GM18858 (cell line): ENCODE data around the gene GTF3A.
A peak's percentile ranks its signal among the peaks of the same experiment; 100 is the strongest.

Source experiments
- ATAC-seq: cut with Tn5 transposase; IDR thresholded peaks from one replicate; pipeline ENCODE4 v1.9.1; 2021; ENCODE audit not compliant: unreplicated experiment

The GTF3A gene

DNA sequence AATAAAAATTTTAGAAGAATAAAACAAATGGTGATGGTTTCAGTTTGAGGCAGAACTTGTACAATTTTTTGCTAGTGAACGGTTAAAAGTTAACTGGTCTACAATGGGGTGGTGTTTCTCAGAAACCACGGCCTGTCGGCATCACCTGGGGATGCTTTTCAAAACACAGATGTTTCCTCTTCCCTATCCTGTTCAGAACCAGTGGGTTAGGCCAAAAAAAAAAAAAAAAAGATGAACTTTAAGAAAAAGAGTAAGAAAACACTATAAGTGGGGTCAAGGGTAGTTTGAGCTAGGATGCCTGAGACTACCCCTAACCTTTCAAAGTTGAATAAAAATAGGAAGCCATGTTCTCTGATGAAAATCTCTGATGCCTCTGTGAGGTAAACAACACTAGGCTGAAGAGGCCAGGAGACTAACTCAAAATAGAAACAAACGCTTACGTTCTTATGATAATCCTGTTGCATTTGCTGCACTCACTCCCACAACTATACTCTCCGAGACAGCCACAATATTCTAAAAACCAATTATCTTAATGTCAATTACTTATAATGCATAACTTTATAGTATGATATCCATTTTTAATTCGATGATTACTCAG, 22.7 kb downstream of the GTF3A start:
- ATAC-seq, result no peak

DNA sequence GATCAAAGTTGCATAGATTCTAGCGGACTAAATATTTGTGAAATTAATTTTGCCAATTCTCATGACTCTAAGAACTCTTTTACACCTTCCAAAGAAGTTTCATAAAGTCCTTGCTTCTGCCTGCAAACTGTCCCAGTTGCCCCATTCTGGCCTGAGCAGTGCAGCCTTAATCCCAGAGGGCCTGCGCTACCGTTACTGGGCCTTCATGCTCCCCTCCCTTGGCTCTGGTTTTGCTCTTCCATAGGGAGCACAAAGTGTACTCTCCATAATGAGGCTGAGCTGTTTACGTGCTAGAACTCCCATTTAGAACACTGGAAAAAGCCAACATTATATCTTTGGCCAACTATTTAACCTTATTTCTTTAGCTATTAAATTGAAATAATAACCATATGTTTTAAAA, 23.9 kb downstream of the GTF3A start:
- ATAC-seq, result no peak

DNA sequence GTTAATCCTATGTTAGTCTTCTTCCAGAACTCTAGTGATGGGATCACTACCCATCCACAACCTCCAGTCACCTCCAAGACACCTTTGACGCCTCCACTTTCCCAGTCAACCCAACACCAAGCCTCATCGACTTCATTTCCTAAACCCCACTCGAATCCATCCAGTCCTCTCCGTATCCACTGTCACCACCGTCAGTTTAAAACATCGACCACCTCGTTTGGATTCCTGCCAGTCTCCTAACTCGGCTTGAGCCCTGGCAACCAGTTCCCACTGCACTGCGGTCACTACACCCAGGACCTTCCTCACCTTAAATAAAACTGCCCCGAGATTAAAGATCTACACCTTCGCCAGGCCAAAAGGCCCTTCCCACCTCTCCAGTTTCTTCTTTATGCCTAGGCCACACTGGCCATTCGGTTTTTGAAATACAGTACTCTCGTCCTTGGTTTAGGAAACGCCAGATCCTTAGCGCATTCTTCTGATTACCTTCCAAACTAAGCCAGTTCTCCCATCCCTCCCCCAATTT, 24.7 kb downstream of the GTF3A start:
- no peak for ATAC-seq

DNA sequence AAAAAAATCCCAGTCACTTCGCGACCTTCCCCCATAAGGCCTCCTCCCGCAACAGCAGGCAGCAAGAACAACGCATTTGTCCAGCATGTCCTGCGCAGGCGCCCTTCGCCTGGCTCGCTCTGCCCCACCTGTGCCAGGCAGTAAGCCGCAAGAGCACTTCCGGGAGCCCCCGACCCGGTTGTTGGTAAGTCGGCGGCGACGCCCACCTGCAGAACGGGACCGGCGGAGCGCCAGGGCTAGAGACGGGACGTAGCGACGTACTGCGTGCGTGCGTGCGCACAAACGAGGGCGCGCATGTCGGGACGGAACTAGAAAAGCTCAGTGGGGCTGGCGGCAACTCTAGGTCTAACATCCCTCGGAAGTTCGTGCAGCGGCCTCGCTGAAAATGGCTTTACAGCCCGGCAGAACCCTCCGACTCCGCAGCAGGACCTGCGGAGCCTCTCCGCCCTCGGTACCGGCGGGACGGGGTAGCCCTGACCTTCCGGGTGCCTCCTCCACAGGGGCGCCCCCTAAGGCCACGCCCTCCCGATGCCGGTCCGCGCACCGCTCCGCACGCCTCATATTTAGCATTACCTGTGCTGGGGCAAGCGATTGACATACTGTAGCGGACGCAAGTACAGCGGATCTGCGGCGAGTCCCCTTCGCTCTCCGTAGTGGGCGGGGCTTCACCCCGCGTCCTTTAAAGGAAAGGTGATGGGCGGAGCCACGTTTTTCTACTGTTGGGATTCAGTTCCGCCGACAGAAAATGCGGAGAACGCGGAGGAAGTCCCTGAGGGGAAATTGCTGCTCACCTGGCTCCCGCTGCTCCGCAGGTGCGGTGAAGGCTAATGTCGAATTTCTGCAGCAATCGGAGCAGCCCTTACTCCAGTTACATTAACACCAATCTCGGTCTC, 25.8 kb downstream of the GTF3A start, which contains the start of gene MTIF3:
TSS of gene MTIF3 (minus strand) at position 629 of the 893 bp plus-strand sequence. CDS start 10,116 bp downstream, outside the sequence.
- ATAC-seq, result peak; percentile 72

DNA sequence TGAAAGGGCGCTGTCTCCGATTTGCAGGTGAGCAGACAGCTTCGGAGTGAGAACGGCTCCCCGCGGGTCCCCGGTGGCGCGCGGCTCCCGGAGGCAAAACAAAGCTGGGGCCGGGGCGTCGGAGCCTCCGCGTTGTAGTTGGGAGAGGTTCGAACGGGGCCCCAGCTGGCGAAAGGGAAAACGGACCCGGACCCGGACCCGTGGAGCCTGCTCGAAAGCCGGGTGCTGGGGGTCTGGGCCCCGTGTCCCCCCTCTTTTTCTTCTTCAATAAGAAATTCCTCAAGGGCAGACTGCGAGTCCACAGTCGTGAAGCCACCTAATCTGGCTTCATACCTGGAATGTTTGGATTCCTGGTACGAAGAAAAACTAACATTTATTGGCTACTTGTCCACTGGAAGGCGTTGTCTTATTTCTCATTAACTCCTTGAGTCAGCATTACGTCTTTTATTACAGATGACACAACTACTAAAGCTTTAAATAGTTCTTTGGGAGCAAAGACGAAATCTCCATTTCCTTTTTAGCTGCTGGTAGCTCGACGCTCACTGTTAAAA, 26.6 kb downstream of the GTF3A start:
- no peak for ATAC-seq

DNA sequence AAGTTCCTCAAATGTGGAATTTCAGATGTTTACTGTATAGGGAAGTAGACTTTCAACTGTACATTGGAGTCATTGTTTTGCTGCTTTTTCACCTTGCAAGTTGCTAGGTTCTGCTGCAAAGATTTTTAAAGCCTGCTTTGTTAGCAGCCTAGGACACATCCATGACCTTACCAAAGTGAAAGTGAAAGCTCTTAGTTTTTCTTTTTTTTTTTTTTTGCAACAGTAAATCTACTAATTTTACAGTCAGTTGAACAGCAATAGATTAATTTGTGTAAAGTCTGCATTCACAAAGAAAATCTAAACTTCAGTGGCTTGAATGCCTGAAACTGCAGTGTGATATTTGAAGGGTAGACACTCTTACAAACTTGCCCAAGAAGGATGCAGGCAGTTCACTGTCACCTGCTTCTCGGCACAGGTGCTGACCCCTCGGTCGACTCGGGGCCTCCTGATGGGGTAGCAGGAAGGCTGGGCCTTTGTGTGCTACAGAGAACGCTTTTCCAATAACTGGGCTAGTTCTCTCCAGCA, 31.0 kb downstream of the GTF3A start:
- ATAC-seq, result no peak

DNA sequence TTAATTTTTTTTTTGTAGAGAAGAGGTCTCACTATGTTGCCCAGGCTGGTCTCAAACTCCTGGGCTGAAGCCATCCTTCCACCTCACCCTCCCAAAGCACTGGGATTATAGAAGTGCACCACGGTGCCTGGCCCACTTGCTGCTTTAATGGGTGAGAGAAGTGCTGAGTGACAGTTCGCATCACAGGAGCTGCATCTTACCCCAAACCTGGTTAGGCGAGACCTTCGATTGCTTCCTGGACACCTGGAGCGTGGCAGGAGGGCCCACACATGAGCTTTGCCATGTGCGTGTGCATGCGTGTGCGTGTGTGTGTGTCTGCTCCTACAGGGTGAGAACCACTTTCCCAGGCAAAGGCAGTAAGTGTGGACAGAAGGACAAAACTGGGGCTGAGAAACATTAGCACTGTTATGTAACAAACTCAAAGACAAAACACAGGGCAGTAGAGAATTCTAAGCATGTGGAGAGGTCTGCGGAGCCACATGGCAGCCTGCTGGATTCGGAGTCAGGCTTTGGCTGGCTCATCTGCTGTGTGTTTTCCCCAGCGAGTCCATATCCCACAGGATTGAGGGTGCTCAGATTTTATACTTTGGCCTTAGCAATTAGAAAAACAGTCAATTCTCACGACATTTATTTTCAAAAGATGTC, 37.6 kb downstream of the GTF3A start:
- no peak for ATAC-seq

DNA sequence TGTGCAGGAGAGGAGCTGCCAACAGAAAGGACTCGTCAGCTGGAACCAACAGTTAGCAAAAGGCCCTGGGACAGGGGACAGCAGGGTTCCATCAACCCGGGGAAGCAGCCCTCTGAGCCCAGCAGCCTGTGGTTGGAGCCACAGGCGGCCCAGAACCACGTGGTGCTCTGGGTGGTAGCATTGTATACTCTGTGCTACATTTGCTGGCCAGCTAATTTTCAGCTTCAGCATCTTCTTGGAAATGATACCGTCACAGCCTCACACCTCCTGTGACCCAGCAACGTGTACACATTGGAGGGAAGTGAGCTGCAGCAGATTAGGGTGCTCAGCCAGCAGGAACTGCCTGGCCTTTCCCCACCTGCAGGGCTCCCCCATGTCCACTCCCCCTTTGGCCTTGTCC, 39.1 kb downstream of the GTF3A start:
- ATAC-seq, result no peak

DNA sequence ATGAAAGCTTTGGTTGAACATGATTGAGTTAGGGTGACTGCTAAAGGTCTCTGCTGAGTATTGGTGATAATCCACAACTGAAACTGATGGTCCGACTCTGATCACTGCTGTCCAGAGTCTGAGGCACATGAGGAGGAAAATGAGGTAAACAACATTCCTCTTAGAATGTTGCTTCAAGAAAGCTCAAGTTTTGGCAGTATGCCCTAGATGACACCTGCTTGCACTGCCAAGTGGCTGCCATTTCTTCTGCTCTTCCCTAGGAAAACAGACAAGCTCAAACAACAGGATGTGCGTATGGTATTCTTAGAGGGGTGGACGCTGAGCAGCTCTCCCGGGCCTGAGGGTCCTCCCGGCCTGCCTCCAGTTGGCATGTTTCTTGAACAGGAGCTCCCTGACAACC, 41.2 kb downstream of the GTF3A start:
- ATAC-seq, result no peak

DNA sequence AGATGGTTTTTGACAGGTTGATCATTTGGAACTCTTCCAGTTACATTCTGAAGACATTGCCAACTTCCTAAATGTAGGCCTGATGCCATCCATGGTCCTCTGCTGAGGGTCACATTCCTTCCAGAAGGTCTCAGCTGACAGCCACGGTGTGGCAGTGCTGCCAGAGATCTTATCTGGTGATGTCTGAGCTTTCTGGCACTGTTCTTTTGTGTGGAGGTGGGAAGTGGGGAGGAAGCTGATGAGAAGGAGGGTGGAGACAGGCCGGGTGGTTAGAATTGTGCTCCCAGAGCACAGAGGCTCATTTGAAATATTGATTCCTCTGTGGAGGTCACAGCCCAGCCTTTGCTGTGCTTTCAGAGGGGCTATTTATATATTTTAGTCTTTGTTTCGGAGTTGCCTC, 42.1 kb downstream of the GTF3A start:
- ATAC-seq, result no peak

DNA sequence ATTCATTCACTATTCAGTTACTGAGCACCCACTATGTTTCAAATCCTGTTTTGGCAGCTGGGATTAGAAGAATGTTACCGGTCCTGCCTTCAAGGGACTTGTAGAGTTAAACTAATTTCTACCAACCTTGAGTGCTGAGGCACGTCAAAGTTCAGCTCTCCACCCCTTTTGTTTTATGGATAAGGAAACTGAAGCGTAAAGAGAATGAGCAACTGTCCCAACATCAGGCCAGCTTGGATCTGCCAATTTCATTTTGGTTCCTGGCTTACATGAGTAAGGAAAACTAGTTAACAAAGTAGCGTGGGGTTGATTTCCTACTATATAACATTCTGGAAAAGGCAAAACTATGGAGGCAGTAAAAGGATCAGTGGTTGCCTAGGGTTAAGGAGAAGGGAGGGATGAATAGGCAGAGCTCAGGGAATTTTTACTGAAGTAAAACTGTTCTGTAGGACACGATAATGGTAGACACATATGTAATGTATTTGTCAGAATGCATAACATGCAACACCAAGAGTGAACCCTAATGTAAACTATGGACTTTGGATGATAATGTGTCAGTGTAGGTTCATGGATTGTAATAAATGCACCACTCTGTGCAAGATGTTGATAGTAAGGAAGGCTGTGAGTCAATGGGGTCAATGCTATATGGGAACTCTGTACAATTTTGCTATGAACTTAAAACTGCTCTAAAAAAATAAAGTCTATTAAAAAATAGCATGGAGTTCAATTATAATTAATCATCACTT, 45.8 kb downstream of the GTF3A start:
- ATAC-seq, result no peak

DNA sequence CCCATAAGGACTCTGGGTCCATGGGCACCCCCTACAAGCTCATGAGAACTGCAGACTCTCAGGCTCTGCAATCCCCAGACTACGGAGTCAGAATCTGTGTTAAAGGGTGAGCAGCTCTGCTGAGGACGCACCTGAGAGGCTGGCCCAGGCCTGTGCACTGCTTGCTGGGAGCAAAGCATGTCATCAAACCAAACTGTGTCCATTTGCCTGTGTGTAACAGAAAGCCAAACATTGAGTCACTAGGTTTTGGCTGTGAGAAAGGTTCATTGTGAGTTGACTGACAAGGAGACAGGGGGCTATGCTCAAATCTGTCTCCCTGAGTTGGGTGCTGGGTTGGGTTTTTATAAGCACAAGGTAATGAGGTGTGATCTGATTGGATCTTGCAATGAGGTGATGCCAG, 48.0 kb downstream of the GTF3A start:
- no peak for ATAC-seq

DNA sequence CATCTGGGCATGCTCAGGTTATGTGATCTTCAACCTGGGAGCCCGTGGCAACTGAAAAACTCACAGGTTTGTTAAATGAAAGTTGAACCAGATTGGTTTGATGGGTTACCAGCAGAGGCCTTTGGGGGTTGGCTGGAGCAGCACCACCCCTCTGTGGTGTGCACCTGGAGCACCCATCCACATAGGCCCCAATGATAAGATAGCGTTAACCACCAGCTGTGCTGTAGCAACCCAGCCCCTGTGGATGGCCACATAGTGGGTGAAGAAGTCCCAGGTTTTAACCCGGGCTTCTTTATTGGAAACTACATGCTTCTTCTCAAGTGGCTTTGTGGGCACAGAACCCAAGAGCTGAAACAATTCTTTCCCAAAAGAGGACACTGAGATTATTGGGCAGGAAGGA, 48.5 kb downstream of the GTF3A start:
- ATAC-seq, result no peak

DNA sequence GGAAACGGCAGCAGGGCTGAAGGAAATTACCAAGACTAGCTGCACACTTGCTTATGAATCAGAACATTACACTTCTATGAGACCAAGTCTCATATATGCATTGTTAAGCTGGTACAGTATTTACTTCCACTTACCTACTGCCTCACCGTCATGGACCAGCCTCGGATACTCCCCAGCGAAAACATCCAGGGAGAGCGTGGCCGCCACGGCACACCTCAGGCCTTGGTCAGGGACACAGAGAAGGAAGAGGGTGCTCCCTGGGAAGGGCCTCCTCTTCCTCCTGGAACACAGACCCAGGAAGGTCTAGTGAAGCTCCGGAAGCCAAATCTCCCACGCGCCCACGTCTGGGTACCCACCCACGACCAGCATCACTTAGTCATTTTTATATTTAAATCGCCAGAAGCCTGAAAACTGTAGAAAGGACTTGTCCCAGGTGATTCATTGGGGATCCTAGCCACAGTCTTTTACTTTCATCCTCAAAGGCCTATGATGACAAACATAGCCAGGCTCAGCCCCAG, 50.4 kb downstream of the GTF3A start:
- no peak for ATAC-seq

DNA sequence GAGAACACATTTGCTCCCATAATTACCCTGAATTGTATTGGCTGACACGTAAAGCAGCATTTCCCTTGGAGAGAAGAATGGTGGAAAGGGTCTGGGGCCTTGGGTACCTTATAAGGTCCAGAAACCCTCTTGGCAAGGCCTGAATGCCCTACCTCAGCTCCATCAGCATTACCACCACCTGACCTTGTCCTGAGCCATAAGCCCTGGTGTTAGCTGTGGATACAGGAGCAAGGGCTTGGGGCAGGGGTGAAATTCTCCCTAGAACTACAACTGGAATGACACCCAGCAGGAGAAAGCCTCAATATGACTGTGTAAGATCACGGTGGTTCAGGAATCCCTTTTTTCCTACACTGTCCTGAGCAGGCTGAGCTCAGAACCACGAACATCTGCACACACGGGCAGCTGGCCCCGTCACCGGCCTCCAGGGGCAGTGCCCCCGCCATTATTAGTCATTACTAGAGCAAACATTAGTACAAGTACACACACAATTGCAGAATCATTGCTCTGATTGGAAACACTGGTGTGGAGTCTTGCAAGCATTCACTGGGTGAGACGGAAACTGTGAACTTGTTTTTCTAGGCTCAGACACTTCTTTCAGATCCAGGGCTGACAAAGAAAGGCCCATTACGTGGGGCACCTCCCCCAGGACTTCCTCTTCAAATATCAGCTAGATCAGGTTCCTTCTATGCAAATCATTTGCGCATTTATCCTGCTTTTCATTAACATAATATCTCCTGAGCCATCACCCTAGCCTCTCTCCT, 52.7 kb downstream of the GTF3A start:
- ATAC-seq, result peak; percentile 71

DNA sequence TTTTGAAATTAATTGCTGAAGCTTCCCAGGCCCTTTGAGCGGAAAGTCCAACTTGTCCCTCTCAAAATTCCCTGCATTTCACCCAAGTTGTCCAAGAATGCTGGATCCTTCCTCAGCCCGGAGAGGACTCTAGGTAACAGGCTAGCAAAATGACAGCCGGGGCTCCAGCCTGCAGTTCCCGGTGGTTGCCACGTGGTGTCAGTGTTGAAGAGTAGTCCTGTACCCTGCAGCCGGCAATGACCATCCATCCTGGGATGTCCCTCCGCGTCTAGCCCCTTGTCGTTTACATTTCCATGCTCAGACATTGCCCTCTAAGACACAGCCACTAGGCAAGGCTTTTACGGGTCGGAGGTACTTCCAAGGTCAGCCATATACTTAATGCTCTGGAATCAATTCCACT, 57.3 kb downstream of the GTF3A start:
- no peak for ATAC-seq

DNA sequence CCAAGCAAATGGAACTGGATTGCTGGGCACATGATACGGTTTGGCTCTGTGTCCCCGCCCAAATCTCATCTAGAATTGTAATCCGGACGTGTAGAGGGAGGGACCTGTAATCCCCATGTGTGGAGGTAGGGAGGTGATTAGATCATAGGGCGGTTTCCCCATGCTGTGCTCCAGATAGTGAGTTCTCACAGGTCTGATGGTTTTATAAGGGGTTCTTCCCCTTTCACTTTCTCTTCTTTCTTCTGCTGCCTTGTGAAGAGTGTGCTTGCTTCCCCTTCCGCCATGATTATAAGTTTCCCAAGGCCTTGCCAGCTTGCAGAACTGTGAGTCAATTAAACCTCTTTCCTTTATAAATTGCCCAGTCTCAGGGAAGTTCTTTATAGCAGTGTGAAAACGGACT, 58.6 kb downstream of the GTF3A start:
- ATAC-seq, result peak; percentile 93

DNA sequence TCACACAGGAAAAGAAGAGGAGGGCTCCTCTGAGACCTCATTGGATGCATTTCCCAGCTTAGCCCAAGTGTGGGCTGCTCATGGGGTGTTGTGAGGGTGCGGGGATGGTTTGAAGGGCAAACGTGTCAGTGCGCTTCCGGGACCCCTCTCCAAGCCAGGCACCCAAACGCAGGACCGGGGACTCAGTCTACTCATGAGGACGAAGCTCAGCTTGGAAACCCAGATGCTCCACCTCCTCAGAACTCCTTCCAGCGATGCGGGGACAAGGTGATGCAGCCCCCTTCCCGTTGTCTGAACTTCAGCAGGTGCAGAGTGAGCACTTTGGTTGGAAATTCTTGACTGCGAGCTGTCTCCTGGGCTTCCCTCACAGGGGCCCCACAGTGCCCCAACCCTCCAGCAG, 59.0 kb downstream of the GTF3A start:
- no peak for ATAC-seq
